Fibroblast of the conjunctiva (primary cell): Measurements from ENCODE around the gene PRAF2.

ENCODE experiments used
- DNase-seq: peaks from one replicate; pipeline ENCODE4 v3.0.0-alpha.2; 2010; ENCODE audit warnings: low read depth

PRAF2 gene

GRCh38 chrX:49073601-49074575, at the start of gene PRAF2:
Gene PRAF2 (minus strand): TSS chrX:49074002. CDS start chrX:49073987, 15 bp downstream.
- DNase-seq = peak; percentile 75

- no peak for DNase-seq
Measured at GRCh38 chrX:49122499-49122898, 48.7 kb upstream of the PRAF2 start.

- no peak for DNase-seq
Measured at GRCh38 chrX:49120091-49120490, 46.3 kb upstream of the PRAF2 start.

DNA sequence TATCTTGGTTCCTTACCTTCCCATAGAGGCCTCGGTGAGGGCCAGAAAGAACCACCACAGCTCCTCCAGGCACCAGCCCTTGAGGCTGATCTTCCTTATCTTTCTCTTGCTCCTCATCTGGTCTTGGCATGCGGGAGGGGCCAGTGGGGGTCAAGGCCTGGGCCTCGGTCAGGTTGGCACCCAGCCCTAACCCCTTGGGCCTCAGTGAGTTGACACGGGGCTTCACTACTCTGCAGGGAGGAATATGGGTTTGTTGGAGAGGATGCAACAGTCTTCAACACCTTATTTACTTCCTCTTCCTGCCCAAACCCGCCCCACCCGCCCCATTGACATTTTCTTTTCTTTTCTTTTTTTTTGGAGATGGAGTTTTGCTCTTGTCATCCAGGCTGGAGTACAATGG, 43.8 kb upstream of the PRAF2 start:
- DNase-seq = no peak

DNA sequence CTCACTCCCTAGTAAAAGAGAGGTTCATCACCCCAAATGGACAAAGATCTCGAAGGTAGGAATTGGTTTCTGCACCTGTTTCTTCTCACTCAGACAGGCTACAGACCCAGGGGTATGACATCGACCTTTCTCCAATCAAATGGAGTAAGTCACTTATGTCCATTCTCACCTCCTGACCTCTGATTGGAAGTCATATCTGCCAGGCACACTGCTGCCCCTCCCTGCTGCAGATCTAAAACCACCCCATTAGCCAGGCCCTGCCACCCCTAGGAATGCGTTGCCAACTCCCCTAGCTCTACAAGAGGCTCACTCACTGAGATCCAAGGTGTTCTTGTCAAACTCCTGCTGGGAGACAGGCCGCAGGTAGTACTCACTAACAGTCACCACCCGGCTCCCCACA, 42.9 kb upstream of the PRAF2 start:
- no peak for DNase-seq

DNA sequence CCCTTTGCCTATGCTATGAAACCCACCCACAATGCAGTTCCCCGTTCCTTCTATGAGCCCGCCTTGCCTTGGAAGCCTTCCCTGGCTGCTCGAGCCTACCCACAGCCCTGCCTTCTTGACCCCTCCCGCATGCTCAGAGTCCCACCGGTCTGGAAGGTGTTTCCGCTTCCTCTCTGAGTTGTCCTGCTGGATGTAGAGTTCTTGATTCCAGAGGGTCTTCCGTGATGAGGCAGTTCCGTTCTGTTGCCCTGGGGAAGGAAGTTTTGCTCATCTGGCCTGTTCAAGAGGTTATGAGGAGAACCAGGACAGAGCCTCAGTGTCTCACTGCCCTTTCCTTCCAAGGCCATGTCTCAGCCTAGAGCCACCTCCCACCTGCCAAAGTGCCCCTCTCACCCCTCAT, 42.3 kb upstream of the PRAF2 start:
- no peak for DNase-seq

GRCh38 chrX:49111791-49112190, 38.0 kb upstream of the PRAF2 start:
- no peak for DNase-seq

DNA sequence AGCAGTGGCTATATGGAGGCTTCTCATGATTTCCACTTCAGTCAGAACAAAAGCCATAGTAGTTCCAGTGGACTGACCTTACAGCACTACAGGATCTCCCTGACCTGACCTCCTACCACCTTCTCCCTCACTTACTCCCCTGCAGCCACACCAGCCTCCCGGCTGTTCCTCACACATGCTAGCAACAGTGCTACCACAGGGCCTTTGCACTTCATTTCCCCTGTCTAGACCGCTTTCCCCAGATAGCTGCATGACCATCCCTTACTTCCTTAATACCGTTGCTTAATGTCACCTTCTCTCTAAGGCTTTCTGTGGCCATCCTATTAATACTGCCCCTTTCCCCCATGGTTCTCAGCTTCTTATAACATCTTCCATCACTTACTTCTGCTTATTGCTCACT, 36.6 kb upstream of the PRAF2 start:
- DNase-seq = no peak

DNA sequence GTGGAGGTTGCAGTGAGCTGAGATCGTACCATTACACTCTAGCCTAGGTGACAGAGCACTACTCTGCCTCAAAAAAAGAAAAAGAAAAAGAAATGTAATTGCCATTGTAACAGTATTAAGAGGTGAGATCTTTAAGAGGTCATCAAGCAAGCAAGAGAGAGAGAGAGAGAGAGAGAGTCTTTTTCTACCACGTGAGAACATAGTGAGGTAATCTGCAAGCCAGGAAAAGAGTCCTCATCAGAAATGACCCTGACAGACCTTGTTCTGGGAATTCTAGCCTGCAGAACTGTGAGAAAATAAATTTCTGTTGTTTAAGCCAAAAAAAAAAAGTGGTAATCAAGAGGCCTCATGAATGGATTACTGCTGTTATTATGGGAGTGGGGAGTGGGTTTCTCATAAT, 34.8 kb upstream of the PRAF2 start:
- no peak for DNase-seq

GRCh38 chrX:49106930-49107329, 33.1 kb upstream of the PRAF2 start:
- peak; percentile 24 for DNase-seq

- no peak for DNase-seq
Measured at GRCh38 chrX:49106296-49106695, 32.5 kb upstream of the PRAF2 start.

DNA sequence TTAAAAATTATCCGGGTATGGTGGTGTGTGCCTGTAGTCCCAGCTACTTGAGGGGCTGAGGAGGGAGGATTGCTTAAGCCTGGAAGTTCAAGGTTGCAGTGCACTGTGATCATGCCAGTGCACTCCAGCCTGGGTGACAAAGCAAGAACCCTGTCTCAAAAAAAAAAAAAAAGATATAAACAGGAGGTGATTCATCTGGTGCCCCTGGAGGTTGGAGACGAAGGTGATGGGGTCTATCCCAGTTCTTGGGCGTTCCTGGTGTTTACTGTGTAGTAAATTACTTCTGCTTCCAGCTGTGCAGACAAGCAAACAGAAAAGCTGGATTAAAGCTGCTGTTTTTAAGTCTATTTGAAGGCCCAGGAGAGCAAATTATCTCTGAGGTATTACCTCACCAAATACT, 29.8 kb upstream of the PRAF2 start:
- DNase-seq = no peak

DNA sequence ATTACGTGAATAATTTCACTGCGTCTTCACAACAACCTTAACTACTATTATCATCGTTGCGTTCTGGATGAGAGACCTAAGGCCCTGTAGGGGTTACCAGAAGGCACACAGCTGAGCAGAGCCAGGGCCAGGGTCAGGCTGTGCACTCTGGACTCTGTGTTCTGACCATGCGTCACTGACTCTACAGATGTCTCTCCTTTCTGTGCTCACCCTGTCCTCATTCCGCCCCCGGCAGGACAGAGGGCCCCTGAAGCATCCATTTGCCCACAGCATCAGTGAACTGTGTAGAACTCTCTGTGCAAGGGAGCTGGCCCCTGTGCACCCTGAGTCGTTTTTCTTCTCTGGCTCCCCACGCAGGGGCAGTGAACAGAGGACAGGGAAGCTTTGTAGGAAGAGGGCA, 28.4 kb upstream of the PRAF2 start:
- no peak for DNase-seq

GRCh38 chrX:49101629-49101984, 27.8 kb upstream of the PRAF2 start:
- no peak for DNase-seq

- DNase-seq = peak; percentile 86
Measured at GRCh38 chrX:49100704-49101628, 27.2 kb upstream of the PRAF2 start.

GRCh38 chrX:49096419-49096818, 22.6 kb upstream of the PRAF2 start:
- no peak for DNase-seq

DNA sequence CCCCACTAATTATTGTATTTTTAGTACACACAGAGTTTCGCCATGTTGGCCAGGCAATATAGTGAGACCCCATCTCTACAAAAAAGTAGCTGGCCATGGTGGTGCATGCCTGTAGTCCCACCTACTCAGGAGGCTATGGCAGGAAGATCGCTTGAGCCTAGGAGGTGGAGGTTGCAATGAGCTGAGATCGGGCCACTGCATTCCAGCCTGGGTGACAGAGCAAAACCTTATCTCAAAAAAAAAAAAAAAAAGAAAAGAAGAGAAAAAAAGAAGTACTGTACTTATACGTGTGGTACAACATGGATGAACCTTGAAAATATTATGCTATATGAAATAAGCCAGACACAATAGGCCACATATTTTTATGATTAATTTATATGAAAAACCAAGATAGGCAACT, 15.8 kb upstream of the PRAF2 start:
- no peak for DNase-seq

DNA sequence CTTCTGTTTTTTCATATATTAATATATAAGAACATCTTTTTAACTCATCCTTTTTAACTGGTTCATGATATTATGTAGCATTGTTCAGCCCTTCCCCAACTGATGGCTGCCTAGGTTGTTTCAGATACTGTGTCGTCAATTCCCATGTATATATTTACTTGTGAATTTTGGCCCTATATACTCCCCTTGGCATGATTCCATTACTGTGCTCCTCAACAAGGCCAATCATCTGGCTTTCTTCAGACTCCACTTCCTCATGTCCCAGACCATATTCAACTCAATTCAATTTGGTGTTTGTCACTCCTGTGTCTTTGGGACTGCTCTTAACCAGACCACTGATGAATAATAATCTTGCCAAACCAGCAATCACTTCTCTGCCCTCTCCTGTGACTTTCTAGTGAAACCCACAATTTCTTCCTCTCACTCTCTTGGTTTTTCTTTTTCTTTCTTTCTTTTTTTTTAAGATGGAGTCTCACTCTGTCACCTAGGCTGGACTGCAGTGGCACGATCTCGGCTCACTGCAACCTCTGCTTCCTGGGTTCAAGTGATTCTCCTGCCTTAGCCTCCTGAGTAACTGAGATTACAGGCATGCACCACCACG, 8.6 kb upstream of the PRAF2 start:
- DNase-seq = no peak

DNA sequence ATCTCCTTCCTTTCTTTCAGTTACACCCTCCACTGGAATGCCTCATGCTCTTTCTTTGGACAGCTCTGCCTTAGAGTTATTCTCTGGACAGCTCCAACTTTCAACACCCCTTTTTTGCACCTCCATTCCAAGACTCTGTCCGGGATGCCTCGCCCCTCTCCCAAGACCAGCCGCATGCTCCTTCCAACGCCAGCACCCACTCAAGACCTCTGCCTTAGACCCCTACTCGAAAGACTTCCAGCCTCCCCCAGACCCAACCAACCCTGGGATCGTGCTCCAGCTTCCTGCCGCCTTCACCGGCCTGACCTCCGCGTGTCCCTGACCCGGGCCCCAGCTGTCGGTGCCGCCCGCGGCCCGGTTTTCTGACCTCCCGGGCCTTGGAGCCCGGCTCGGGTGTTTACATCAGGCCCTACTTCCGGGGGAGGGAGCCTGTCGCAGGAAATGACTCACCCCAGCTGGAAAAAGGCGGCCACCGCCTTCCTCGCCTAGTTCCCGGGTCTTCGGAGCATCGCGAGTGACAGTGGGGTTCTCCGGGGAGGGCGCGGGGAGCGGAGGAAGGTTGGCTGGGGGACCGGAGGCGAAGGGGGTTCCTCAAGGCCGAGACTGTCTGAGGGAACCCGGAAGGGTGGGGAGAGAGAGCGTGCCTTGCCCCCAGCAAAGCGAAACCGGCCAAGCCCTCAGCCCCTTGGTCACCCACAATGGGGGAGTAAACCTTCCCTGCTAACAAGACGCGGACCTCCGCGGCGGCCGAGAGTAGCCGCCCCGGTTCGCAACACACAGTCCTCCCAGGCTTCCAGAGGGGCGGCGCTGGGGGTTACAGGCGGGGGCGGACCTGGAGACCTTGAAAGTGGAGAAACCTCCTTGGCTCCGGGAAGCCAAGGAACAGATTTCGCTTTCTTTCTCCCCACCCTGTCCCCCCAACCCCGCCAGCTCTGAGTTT, 6.0 kb upstream of the PRAF2 start, which contains the start of gene WDR45:
Gene WDR45 (minus strand): TSS at position 399 of the 940 bp plus-strand sequence. CDS start 1,792 bp downstream, outside the sequence.
- peak; percentile 32 for DNase-seq

- no peak for DNase-seq
Measured at GRCh38 chrX:49077941-49078340, 4.1 kb upstream of the PRAF2 start.

DNA sequence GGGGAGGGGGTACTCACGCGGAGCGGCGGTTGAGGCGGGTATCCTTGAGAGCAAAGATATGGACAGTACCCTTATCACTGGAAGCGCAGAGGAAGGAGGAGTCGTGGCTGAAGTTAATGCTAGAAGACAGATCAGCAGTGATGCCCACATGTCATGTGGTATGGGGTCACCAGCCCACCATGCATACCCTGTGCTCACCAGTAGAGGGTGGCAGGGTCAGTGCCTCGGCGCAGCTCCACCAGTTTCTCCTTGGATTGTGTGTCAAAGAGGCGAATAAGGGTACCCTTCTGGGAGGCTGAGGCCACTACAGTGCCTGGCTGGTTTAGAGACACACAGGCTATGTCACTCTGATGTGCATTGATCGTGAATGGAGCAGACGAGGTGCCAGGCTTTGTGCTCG, 1.5 kb upstream of the PRAF2 start:
- DNase-seq = no peak
